ENCODE results near the gene LRBA. TPM values are rescaled to one million over a fixed set of nuclear protein-coding genes. Genes with fewer than 3 reads are reported as not detected.

LRBA gene
- total and polyA plus RNA-seq, 2 donors (not counting 3 experiments of a cell fraction or from before 2014, with no cell fraction given): 18.0 to 35.1 TPM

GRCh38 chr4:150451883-150452282 is 563.2 kb downstream of the LRBA start:
- no peaks in the 10 kb centered on the region for H3K4me1 ChIP-seq (ENCODE audit: control insufficient read depth, extremely low read depth, insufficient read depth, low read length)
- no peaks in the 10 kb centered on the region for H4K20me1 ChIP-seq (replicated peaks; ENCODE audit: control insufficient read depth, extremely low read depth, insufficient read depth, low read length)
- intact Hi-C loops (cut with micrococcal nuclease): loop anchor here (2.0 kb wide), 1 partner anchor 21 kb away; no protein-coding TSS in a partner anchor
- POLR2A ChIA-PET: no interaction called here
- no peak overlapping the region for H3K4me2 ChIP-seq (ENCODE audit: insufficient read depth, low read length)
- dilution Hi-C loops (cut with MboI; ENCODE audit: extremely low pct_ligation_motif_present, low sequenced_read_pairs): no loop called here
- TF ChIP-seq JUN (IDR thresholded peaks at IDR 0.05; ENCODE audit: borderline replicate concordance, insufficient read depth, insufficient read length, low read depth): no peak
- no peak for TF ChIP-seq POLR2AphosphoS5 (IDR thresholded peaks at IDR 0.05; ENCODE audit: insufficient read depth, low read depth, low read length)
- TF ChIP-seq POLR2A (IDR thresholded peaks at IDR 0.05; ENCODE audit: low read depth, low read length): no peak
- no peak for TF ChIP-seq EZH2 (IDR thresholded peaks at IDR 0.05; ENCODE audit: borderline replicate concordance, low read depth, low read length, severe bottlenecking)
- TF ChIP-seq MYC (IDR thresholded peaks at IDR 0.05; ENCODE audit: low read depth, low read length): no peak
- TF ChIP-seq FOS (IDR thresholded peaks at IDR 0.05; ENCODE audit: borderline replicate concordance, insufficient read depth, low read length): no peak
- TF ChIP-seq MAX (IDR thresholded peaks at IDR 0.05; ENCODE audit: insufficient read depth, insufficient read length): no peak
- TF ChIP-seq GATA2 (IDR thresholded peaks at IDR 0.05; ENCODE audit: insufficient read depth, insufficient read length, low read depth, low read length): no peak
- no peak for TF ChIP-seq CTCF (IDR thresholded peaks at IDR 0.05; ENCODE audit: extremely low read depth in 1 of 2, insufficient read depth in 1 of 2, low read depth in 1 of 2, low read length in 2 of 2)
- H3K27me3 ChIP-seq (ENCODE audit: control insufficient read depth in 2 of 2, insufficient read depth in 2 of 2, low read length in 2 of 2): no peaks in the 10 kb centered on the region
- no peaks in the 10 kb centered on the region for H3K9me1 ChIP-seq (replicated peaks; ENCODE audit: control insufficient read depth, extremely low read depth, insufficient read depth, low read length)
- H3K27ac ChIP-seq (ENCODE audit: insufficient read depth, low read depth, low read length): no peak overlapping the region
- H3K36me3 ChIP-seq (ENCODE audit: control insufficient read depth in 2 of 2, extremely low read depth in 1 of 2, insufficient read depth in 2 of 2, low read length in 2 of 2): no peaks in the 10 kb centered on the region
- H3K79me2 ChIP-seq (ENCODE audit: control insufficient read depth, insufficient read depth, low read length): no peaks in the 10 kb centered on the region
- no peaks in the 10 kb centered on the region for H3K9me3 ChIP-seq (replicated peaks; ENCODE audit: control insufficient read depth, insufficient read depth, low read length)
- CTCF ChIA-PET: interaction anchor here (1.4 kb wide), 1 partner anchor 130 kb away, joined by 3 read pairs; no protein-coding TSS in a partner anchor
- no peak for FAIRE-seq
- H2AFZ ChIP-seq (ENCODE audit: low read depth, low read length): no peak overlapping the region
- H3K9ac ChIP-seq (replicated peaks; ENCODE audit: extremely low read depth, insufficient read depth, low read length): no peak overlapping the region
- no peak for DNase-seq (ENCODE audit: low read depth, low spot score)
- no TSS peak for BruUV-seq (replicated peaks)
- no peak overlapping the region for H3K4me3 ChIP-seq (replicated peaks in 1 of 3; ENCODE audit: insufficient read depth in 1 of 3, low read depth in 1 of 3, low read length in 3 of 3)
